RWPE2 (cell line): ENCODE measurements around the gene VDAC2.

Source experiments
- ATAC-seq: fragments of 200-7000 bp; cut with Tn5 transposase; 3 replicates; pipeline ENCODE4 v1.9.1; 2021; ENCODE audit warnings: low read depth
- DNase-seq: peaks from one replicate; pipeline ENCODE4 v3.0.0-alpha.2; 2020; ENCODE audit warnings: low spot score
- H3K27ac ChIP-seq: fragments of 450-650 bp; 2 replicates; pipeline ENCODE4 v1.5.1; 2017; ENCODE audit warnings: mild to moderate bottlenecking; ENCODE audit not compliant: poor library complexity, severe bottlenecking
- H3K27me3 ChIP-seq: fragments of 250-450 bp; sonication (Bioruptor Pico); 2 replicates; pipeline ENCODE4 v1.5.1; 2021; ENCODE audit warnings: mild to moderate bottlenecking, moderate library complexity; ENCODE audit not compliant: insufficient read depth, poor library complexity, severe bottlenecking
- H3K36me3 ChIP-seq: fragments of 250-450 bp; sonication (Bioruptor Pico); 2 replicates; pipeline ENCODE4 v1.5.1; 2020; ENCODE audit warnings: low read depth, mild to moderate bottlenecking, moderate library complexity
- H3K4me1 ChIP-seq: fragments of 250-450 bp; sonication (Bioruptor Pico); 2 replicates; pipeline ENCODE4 v1.5.1; 2021; ENCODE audit warnings: mild to moderate bottlenecking, moderate library complexity; ENCODE audit not compliant: insufficient read depth, poor library complexity, severe bottlenecking
- H3K4me3 ChIP-seq: fragments of 250-450 bp; sonication (Bioruptor Pico); 2 replicates; pipeline ENCODE4 v1.5.1; 2021; ENCODE audit warnings: mild to moderate bottlenecking, moderate library complexity; ENCODE audit not compliant: severe bottlenecking
- H3K9me3 ChIP-seq: fragments of 250-450 bp; sonication (Bioruptor Pico); 2 replicates; pipeline ENCODE4 v1.5.1; 2021; ENCODE audit warnings: mild to moderate bottlenecking, moderate library complexity; ENCODE audit not compliant: severe bottlenecking
- TF ChIP-seq, protein P1 (sequence below): fragments of 450-650 bp; IDR thresholded peaks from one replicate; pipeline ENCODE4 v1.5.1; 2017; ENCODE audit warnings: mild to moderate bottlenecking, moderate library complexity; ENCODE audit not compliant: poor library complexity, severe bottlenecking

The VDAC2 gene, protein sequence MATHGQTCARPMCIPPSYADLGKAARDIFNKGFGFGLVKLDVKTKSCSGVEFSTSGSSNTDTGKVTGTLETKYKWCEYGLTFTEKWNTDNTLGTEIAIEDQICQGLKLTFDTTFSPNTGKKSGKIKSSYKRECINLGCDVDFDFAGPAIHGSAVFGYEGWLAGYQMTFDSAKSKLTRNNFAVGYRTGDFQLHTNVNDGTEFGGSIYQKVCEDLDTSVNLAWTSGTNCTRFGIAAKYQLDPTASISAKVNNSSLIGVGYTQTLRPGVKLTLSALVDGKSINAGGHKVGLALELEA

DNA sequence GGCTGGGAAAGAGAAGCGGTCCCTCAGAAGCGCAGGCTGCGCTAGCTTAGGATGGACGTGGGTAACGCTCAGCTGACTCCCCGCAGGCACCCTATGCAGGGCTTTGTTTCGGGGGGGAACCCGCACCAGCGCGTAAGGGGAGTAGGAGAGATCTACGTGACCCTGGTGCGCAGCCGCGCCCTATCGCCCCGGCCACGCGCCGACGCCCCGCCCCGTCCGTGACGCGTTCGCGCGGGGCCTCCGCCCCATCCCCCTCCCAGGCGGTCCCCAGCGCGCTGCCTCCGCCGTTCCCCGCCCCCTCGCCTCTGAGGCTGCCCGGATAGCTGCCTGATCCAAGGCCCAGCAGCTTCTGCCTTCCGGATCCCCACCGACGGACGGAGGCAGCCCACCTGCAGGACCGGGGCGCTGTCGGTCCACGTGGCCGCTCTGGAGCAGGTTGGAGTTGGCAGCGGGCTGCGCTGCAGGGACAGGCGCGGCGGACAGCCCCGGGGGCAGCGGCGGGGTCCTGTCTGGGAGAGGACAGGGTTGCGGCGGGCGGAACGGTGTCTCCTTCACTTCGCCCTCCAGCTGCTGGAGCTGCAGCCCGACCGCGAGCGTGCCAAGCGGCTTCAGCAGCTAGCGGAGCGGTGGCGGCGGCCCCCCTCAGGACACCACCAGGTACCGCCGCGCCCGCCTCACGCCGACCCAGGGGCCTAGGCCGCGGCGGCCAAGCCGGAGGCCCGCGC is at the start of gene VDAC2:
Gene VDAC2 (plus strand): TSS at position 515 of the 725 bp plus-strand sequence. CDS start 363 bp downstream, outside the sequence.
- peak within 1 kb of the TSS; percentile 86 for H3K27ac ChIP-seq
- peak; percentile 68 for ATAC-seq

DNA sequence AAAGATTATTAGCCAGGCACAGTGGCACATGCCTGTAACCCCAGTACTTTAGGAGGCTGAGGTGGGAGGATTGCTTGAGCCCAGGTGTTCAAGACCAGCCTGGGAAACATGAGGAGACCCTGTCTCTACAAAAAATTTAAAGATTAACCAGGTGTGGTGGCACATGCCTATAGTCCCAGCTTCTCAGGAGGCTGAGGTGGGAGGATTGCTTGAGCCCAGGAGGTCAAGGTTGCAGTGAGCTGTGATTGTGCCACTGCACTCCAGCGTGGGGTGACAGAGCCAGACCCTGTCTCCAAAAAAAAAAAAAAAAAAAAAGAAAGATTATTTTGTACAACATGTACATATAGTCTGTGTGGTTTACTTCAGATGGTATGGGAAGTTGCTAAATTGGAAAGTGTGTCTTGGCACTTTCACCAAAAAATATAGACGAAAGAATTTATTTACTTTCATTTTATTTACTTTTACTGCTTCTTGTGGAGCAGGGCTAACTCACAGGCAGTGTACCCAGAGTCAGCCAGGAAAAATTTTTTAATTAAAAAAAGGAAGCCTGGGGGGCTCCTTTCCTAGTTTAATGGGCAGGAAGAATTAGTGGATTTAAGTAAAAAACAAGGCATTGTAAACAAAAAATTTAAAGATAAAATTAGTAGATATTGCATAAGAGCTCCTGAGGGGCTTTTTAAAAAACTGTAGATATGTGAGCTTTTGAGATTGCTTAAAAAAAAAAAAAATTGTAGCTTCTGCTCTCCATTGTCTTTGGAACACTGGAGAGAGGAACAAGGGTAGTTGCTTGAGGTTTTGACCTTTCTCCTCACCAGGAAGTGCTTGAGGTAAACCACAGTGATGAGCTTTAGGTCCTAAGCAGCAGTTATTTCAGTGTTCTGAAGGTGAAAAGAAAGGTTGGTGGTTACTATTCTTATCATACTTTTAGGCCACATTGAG is 44.6 kb upstream of the VDAC2 start:
- Histone ChIP-seq H3K36me3 (peaks cover 26% of the 10 kb centered on the region), H3K27me3 (no peaks in the 10 kb centered on the region), H3K4me3 (no peak overlapping the region), H3K9me3 (no peaks in the 10 kb centered on the region), H3K4me1 (no peaks in the 10 kb centered on the region), H3K27ac (no peak overlapping the region)
- TF ChIP-seq, protein P1, sequence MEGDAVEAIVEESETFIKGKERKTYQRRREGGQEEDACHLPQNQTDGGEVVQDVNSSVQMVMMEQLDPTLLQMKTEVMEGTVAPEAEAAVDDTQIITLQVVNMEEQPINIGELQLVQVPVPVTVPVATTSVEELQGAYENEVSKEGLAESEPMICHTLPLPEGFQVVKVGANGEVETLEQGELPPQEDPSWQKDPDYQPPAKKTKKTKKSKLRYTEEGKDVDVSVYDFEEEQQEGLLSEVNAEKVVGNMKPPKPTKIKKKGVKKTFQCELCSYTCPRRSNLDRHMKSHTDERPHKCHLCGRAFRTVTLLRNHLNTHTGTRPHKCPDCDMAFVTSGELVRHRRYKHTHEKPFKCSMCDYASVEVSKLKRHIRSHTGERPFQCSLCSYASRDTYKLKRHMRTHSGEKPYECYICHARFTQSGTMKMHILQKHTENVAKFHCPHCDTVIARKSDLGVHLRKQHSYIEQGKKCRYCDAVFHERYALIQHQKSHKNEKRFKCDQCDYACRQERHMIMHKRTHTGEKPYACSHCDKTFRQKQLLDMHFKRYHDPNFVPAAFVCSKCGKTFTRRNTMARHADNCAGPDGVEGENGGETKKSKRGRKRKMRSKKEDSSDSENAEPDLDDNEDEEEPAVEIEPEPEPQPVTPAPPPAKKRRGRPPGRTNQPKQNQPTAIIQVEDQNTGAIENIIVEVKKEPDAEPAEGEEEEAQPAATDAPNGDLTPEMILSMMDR: no peak
- no peak for DNase-seq
- ATAC-seq: no peak

More for the DNA sequence above, at the start of gene VDAC2:
- no peaks in the 10 kb centered on the region for H3K9me3 ChIP-seq
- H3K4me3 ChIP-seq: peak within 1 kb of the TSS; percentile 78
- no peaks in the 10 kb centered on the region for H3K27me3 ChIP-seq
- peaks cover 44% of the 10 kb centered on the region for H3K36me3 ChIP-seq
- TF ChIP-seq, protein P1: no peak
- DNase-seq: peak; percentile 88
- H3K4me1 ChIP-seq: peaks cover 43% of the 10 kb centered on the region

DNA sequence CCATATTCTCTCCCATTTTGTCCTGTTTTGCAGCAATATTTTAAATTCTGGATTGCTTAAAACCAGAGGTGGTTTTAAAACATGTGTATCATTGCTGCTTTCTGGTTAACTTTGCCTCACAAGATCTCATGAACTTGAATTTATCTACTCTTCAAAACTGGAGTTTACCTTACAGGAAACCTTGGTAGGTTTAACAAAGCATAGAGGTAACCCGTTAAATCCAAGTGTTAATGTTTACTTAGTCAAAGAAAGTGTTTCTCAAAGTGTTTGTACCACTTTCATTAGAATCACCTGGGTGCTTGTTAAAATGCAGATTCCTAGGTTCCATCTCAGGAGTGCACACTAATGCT is 44.0 kb upstream of the VDAC2 start:
- no peaks in the 10 kb centered on the region for H3K9me3 ChIP-seq
- H3K4me1 ChIP-seq: no peaks in the 10 kb centered on the region
- no peaks in the 10 kb centered on the region for H3K27me3 ChIP-seq
- H3K36me3 ChIP-seq: peaks cover 26% of the 10 kb centered on the region
- H3K4me3 ChIP-seq: no peak overlapping the region
- ATAC-seq (no peak), DNase-seq (no peak)
- TF ChIP-seq, protein P1: no peak
- H3K27ac ChIP-seq: no peak overlapping the region

DNA sequence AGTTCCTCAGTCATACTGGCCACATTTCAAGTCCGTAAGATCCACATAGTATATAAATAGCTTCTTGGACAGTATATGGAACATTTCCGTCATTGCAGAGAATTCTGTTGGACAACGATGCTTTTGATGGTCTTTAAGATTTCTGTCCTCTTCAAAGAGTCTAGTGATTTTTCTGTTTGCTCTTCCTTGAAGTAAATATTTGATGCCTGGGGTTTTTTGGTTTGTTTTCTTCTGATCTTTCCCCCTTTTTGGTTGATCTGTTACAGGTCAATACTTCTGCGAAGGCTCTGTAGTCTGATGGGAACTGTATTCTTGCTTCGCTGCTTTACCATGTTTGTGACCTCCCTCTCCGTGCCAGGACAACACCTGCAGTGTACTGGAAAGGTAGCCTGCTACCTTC is 42.3 kb upstream of the VDAC2 start:
- no peak overlapping the region for H3K27ac ChIP-seq
- TF ChIP-seq, protein P1: no peak

More for the DNA sequence above, 42.3 kb upstream of the VDAC2 start:
- H3K4me3 ChIP-seq: no peak overlapping the region
- no peaks in the 10 kb centered on the region for H3K27me3 ChIP-seq
- DNase-seq (no peak), ATAC-seq (no peak)
- no peaks in the 10 kb centered on the region for H3K9me3 ChIP-seq
- H3K36me3 ChIP-seq: peaks cover 26% of the 10 kb centered on the region
- H3K4me1 ChIP-seq: no peaks in the 10 kb centered on the region
